Measurements from ENCODE around the gene RAET1E.

DNA sequence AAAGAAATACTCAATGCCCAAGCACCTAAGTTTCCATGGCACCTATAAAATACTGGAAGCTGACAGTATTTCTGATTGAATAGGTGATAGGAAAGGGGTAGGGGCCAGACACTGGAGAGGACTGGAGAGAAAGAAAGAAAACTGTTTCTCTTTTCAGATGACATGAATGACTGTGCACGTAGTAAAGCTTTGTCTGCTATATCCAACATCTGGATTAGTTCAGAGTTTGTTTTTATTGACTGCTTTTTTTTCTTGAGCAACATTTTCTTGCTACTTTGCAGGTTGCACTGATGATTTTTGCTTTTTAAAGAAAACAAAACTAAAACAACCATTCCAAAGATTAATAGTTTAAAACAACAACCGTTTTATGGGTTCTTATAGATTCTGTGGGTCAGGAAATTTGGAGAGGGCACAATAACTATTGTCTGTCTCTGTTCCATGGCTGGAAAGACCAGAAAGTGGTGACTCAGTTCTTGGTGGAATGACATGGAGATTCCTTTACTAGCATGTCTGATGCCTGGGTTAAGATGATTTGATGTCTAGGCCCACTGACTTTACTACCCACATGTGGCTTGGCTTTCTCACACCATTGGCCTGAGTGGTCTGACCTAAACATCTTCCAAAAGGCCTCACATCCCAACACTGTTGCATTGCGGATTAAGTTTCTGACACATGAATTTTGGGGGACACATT, 21.5 kb downstream of the RAET1E start:
- TF ChIP-seq, protein P1, sequence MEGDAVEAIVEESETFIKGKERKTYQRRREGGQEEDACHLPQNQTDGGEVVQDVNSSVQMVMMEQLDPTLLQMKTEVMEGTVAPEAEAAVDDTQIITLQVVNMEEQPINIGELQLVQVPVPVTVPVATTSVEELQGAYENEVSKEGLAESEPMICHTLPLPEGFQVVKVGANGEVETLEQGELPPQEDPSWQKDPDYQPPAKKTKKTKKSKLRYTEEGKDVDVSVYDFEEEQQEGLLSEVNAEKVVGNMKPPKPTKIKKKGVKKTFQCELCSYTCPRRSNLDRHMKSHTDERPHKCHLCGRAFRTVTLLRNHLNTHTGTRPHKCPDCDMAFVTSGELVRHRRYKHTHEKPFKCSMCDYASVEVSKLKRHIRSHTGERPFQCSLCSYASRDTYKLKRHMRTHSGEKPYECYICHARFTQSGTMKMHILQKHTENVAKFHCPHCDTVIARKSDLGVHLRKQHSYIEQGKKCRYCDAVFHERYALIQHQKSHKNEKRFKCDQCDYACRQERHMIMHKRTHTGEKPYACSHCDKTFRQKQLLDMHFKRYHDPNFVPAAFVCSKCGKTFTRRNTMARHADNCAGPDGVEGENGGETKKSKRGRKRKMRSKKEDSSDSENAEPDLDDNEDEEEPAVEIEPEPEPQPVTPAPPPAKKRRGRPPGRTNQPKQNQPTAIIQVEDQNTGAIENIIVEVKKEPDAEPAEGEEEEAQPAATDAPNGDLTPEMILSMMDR (conservative IDR thresholded peaks at IDR 0.05; ENCODE audit: low read depth in 2 of 2), result no peak
- no peak for TF ChIP-seq NANOG (IDR thresholded peaks at IDR 0.05; ENCODE audit: borderline replicate concordance)
- no peak for TF ChIP-seq EZH2 (IDR thresholded peaks at IDR 0.05; ENCODE audit: low read depth, unreplicated experiment)
- no peak for TF ChIP-seq POLR2AphosphoS5 (IDR thresholded peaks at IDR 0.05; ENCODE audit: low read depth)
- TF ChIP-seq, protein P2, sequence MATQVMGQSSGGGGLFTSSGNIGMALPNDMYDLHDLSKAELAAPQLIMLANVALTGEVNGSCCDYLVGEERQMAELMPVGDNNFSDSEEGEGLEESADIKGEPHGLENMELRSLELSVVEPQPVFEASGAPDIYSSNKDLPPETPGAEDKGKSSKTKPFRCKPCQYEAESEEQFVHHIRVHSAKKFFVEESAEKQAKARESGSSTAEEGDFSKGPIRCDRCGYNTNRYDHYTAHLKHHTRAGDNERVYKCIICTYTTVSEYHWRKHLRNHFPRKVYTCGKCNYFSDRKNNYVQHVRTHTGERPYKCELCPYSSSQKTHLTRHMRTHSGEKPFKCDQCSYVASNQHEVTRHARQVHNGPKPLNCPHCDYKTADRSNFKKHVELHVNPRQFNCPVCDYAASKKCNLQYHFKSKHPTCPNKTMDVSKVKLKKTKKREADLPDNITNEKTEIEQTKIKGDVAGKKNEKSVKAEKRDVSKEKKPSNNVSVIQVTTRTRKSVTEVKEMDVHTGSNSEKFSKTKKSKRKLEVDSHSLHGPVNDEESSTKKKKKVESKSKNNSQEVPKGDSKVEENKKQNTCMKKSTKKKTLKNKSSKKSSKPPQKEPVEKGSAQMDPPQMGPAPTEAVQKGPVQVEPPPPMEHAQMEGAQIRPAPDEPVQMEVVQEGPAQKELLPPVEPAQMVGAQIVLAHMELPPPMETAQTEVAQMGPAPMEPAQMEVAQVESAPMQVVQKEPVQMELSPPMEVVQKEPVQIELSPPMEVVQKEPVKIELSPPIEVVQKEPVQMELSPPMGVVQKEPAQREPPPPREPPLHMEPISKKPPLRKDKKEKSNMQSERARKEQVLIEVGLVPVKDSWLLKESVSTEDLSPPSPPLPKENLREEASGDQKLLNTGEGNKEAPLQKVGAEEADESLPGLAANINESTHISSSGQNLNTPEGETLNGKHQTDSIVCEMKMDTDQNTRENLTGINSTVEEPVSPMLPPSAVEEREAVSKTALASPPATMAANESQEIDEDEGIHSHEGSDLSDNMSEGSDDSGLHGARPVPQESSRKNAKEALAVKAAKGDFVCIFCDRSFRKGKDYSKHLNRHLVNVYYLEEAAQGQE (IDR thresholded peaks at IDR 0.05; ENCODE audit: unreplicated experiment), result no peak
- no peak for TF ChIP-seq EZH2phosphoT487 (IDR thresholded peaks at IDR 0.05; ENCODE audit: unreplicated experiment)
